Activated naive CD8-positive, alpha-beta T cell treated with anti-CD3 and anti-CD28 coated beads, Interleukin-2, amount 10 ng/mL, durations not matched to agents 7 days and 5 days (primary cell): Measurements from ENCODE around the gene CTXN1. TPM values are rescaled to one million over a fixed set of nuclear protein-coding genes. Genes with fewer than 3 reads are reported as not detected.

Experiments used
- ATAC-seq: fragments of 150-1000 bp; cut with Tn5 transposase; one replicate; pipeline ENCODE4 v1.10.0; 2021; ENCODE audit warnings: low read depth, moderate library complexity
- POLR2A ChIA-PET: fragments of 350-600 bp; sonication (Branson Sonifier 250); formaldehyde crosslinking; loops from one replicate; lab custom pipeline; 2021; ENCODE audit warnings: antibody characterized with exemption; lab: Charles Lee
- DNase-seq: peaks from one replicate; pipeline ENCODE4 v3.0.0; 2021
- H3K27ac Mint-ChIP-seq: one replicate; pipeline ENCODE4 v1.8.0; 2022; ENCODE audit warnings: mild to moderate bottlenecking, mixed read lengths
- H3K27me3 Mint-ChIP-seq: one replicate; pipeline ENCODE4 v1.8.0; 2022; ENCODE audit warnings: mild to moderate bottlenecking, moderate library complexity, mixed read lengths
- H3K36me3 Mint-ChIP-seq: one replicate; pipeline ENCODE4 v1.8.0; 2021; ENCODE audit warnings: mild to moderate bottlenecking, mixed read lengths
- H3K4me1 Mint-ChIP-seq: one replicate; pipeline ENCODE4 v1.8.0; 2021; ENCODE audit warnings: mixed read lengths
- H3K4me3 Mint-ChIP-seq: one replicate; pipeline ENCODE4 v1.8.0; 2022; ENCODE audit warnings: mild to moderate bottlenecking, moderate library complexity, mixed read lengths
- H3K9me3 Mint-ChIP-seq: one replicate; pipeline ENCODE4 v1.8.0; 2021; ENCODE audit warnings: mixed read lengths
- total RNA-seq, 2 experiments: library from RNA; stranded (reverse); gene quantifications; one replicate each; pipeline ENCODE4 v1.2.3, GENCODE V29; 2021

Gene CTXN1
- total RNA-seq, 2 experiments from 2014 or later = not detected

DNA sequence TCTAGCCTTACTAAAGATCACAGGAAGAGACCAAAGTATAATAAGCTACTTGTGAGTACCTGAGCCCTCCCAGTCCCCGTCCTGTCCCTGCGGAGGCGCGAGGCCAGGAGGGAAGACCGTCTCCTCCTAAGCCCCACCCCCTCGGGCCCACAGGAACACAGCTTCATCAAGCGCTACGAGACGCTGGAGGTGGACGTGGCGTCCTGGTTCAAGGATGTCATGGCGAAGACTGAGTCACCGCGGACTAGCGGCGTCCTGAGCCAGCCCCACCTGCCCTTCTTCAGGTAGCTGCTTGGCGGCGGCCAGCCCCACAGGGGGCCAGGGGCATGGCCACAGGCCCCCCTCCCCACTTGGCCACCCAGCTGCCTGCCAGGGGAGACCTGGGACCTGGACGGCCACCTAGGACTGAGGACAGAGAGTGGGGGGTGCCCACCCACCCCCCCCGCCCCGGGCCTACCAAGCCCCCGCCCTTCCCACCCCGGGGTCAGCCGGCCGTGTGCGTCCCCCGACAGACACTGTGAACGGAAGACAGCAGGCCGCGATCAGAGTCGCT is 13.7 kb downstream of the CTXN1 start:
- POLR2A ChIA-PET = interaction anchor here (1.8 kb wide), 1 partner anchor 9 kb away, joined by 5 read pairs; the partner anchor contains the start of gene MAP2K7
- peaks cover 4% of the 10 kb centered on the region for H3K4me1 Mint-ChIP-seq
- H3K36me3 Mint-ChIP-seq = peaks cover 8% of the 10 kb centered on the region
- H3K27me3 Mint-ChIP-seq = peaks cover 20% of the 10 kb centered on the region
- no peaks in the 10 kb centered on the region for H3K9me3 Mint-ChIP-seq
- DNase-seq = no peak
- no peak for ATAC-seq
- no peak overlapping the region for H3K27ac Mint-ChIP-seq
- H3K4me3 Mint-ChIP-seq = no peak overlapping the region

DNA sequence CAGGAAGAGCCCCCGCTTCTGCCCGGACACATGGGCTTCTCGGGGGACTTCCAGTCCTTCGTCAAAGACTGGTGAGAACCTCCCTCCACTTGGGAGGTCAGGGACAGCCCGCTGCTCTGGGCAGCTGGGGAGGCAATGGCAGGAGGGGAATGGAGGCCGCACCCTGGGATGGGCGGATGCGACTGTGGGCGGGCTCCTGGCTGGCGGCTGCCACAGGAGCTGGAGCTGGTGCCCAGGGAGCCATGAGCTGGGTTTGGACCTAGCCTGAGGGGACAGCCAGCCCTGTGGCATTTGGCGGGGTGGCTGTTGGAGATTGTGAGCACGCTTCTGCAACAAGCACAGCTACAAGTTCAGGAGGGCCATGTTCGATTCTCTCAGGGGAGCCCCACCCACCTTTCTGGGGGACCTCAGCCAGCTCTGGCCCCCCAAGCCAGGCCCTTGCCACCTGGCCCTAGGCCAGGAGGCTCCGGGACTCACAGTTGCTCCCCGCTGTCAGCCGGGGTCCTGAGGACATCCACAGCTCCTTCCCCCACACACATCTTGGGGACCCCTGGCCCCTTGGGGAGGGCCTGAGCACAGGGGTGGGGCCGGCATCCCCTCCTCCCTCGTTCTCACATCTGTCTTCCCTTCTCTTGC is 14.3 kb downstream of the CTXN1 start:
- POLR2A ChIA-PET = interaction anchor here (1.8 kb wide), 1 partner anchor 8 kb away, joined by 5 read pairs; the partner anchor contains the start of gene MAP2K7
- DNase-seq (no peak), ATAC-seq (no peak)
- Mint-ChIP-seq H3K36me3 (peaks cover 8% of the 10 kb centered on the region), H3K27me3 (peaks cover 16% of the 10 kb centered on the region), H3K27ac (no peak overlapping the region), H3K9me3 (no peaks in the 10 kb centered on the region), H3K4me1 (peaks cover 4% of the 10 kb centered on the region), H3K4me3 (no peak overlapping the region)

DNA sequence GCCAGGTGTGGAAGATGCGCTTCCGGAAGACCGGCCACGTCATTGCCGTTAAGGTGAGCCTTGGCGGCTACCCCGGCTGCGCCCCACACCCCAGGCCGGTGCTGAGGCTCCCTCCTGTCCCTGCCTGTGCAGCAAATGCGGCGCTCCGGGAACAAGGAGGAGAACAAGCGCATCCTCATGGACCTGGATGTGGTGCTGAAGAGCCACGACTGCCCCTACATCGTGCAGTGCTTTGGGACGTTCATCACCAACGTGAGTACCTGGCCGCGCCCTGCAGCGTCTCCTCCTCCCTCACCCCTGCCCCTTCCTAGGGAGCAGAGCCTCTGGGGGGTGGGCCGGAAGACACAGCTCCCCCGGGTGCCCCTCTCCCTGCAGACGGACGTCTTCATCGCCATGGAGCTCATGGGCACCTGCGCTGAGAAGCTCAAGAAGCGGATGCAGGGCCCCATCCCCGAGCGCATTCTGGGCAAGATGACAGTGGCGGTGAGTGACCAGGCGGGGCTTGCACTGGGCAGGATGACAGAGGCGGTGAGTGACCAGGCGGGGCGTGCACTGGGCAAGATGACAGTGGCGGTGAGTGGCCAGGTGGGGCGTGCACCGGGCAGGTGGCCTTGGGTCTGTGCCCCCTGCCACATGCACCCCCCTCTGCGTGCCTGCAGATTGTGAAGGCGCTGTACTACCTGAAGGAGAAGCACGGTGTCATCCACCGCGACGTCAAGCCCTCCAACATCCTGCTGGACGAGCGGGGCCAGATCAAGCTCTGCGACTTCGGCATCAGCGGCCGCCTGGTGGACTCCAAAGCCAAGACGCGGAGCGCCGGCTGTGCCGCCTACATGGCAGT is 15.4 kb downstream of the CTXN1 start:
- H3K4me1 Mint-ChIP-seq = peaks cover 5% of the 10 kb centered on the region
- peaks cover 9% of the 10 kb centered on the region for H3K36me3 Mint-ChIP-seq
- H3K9me3 Mint-ChIP-seq = no peaks in the 10 kb centered on the region
- peaks cover 10% of the 10 kb centered on the region for H3K27me3 Mint-ChIP-seq
- ATAC-seq = no peak
- no peak overlapping the region for H3K27ac Mint-ChIP-seq
- no peak overlapping the region for H3K4me3 Mint-ChIP-seq
- POLR2A ChIA-PET = interaction anchor here (1.3 to 1.5 kb wide), 2 partner anchors 9 to 10 kb away, joined by 3 to 4 read pairs; partner anchors contain the start of gene SNAPC2
- no peak for DNase-seq

DNA sequence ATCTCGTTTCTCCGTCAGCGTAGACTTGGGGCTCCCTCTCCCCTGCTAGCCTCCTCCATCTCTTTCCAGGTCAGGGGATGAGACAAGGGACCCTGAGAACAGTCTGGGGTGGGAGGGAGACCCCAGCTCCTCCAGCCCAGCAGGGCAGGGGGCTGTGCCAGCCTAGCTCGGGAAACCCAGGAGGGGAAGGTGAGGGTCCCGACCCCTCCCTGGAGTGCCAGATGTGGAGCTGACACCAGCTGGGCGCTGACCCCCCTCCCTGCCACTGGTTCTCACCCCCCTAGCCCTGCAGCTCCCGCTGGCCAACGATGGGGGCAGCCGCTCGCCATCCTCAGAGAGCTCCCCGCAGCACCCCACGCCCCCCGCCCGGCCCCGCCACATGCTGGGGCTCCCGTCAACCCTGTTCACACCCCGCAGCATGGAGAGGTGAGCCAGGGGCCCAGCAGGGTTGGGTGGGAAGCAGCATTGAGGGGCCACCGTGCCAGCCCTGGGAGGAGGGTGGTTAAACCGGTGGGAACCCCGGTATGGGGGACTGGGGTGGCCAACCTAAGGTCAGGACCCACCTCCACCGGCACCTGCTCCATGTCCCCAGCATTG is 16.4 kb downstream of the CTXN1 start:
- H3K9me3 Mint-ChIP-seq = no peaks in the 10 kb centered on the region
- ATAC-seq (no peak), DNase-seq (no peak)
- H3K36me3 Mint-ChIP-seq = peaks cover 10% of the 10 kb centered on the region
- H3K27me3 Mint-ChIP-seq = peaks cover under 1% of the 10 kb centered on the region
- POLR2A ChIA-PET = interaction anchor here (1.3 to 1.5 kb wide), 2 partner anchors 10 to 11 kb away, joined by 3 to 4 read pairs; partner anchors contain the start of gene SNAPC2
- peaks cover 9% of the 10 kb centered on the region for H3K4me1 Mint-ChIP-seq
- H3K27ac Mint-ChIP-seq = no peak overlapping the region
- no peak overlapping the region for H3K4me3 Mint-ChIP-seq

DNA sequence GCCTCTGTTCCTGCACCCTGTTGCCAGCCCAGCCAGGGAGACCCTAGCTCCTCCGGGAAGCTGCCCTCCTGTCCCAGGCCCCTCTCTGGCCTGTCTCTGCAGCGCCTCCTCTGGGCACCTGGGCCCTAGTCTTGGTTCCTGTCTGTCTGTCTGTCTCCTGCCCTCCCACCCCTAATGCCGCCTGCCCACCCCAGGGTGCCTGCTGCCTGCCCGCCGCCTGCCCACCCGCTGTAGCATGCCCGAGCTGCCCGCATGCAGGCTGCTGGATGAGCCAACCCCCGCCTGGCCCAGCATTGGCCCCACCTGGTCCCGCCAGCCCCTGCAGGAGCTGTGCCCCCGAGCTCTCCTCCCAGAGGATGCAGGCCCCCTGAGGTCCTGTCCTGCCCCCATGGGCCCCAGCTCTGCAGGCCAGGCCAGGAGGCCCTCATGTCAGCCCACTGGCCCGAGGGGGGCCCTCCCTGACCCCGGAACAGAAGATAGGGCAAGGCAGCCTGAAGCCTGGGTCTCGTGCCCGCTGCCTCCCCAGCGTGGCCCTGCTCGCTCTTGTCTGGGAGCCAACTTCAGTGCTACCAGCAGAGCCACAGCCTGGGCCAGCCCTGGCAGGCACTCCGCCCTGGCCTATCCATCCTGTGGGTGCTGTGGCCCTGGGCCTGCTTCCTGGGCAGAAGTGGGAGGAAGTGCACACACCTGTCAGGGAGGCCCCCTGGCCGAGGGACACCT is 17.0 kb downstream of the CTXN1 start:
- H3K27me3 Mint-ChIP-seq = no peaks in the 10 kb centered on the region
- DNase-seq = no peak
- peaks cover 10% of the 10 kb centered on the region for H3K36me3 Mint-ChIP-seq
- H3K9me3 Mint-ChIP-seq = no peaks in the 10 kb centered on the region
- no peak for ATAC-seq
- H3K4me1 Mint-ChIP-seq = peaks cover 11% of the 10 kb centered on the region
- POLR2A ChIA-PET = interaction anchor here (1.3 to 1.5 kb wide), 2 partner anchors 11 to 12 kb away, joined by 3 to 4 read pairs; partner anchors contain the start of gene SNAPC2
- no peak overlapping the region for H3K27ac Mint-ChIP-seq
- H3K4me3 Mint-ChIP-seq = no peak overlapping the region

DNA sequence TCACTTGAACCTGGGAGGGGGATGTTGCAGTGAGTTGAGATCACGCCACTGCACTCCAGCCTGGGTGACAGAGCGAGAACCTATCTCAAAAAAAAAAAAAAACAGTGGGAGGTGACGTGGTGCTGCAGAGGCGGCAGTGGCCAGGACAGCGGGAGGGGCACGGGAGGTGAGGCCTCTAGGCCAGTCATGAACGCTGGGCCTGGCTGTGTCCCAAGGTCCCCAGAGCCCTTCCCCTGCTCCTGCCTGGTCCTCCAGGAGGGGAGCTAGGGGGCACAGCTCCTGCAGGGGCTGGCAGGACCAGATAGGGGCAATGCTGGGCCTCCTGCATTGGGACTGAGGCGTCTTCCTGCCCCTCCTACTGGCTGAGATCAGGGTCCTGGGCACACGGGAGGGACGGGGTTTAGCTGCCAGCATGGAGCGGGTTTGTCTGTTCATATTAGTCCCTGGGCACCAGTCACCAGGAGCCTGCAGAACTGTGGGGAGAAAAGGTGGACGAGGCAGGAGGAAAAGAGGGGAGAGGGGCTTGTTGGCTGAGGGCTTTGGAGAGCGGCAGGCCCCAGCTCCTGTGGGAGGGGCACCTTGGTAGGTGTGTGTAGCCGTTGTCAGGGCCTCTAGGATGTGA is 17.7 kb downstream of the CTXN1 start:
- H3K9me3 Mint-ChIP-seq = no peaks in the 10 kb centered on the region
- ATAC-seq = no peak
- POLR2A ChIA-PET = no interaction called here
- H3K27me3 Mint-ChIP-seq = no peaks in the 10 kb centered on the region
- DNase-seq = no peak
- peaks cover 11% of the 10 kb centered on the region for H3K4me1 Mint-ChIP-seq
- no peak overlapping the region for H3K27ac Mint-ChIP-seq
- no peak overlapping the region for H3K4me3 Mint-ChIP-seq
- peaks cover 10% of the 10 kb centered on the region for H3K36me3 Mint-ChIP-seq

DNA sequence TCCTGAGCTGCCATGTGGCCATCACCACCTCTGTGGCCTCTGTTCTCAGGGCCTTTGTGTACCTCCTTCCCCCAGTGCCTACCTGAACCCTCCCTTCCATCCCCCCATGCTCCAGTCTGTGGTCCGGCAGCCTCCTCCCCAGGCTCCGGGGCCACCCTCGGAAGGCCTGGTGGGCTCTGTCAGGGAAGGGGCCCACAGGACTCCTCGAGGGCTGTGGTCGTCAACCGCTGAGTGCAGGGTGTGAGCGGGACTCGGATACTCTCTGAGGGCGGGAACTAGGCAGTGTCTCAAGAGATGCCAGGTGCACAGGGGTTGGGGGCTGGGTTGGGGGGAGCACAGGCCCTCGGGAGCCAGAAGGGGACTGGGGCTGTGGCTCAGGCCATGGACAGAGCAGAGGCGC is 18.4 kb downstream of the CTXN1 start:
- no peak overlapping the region for H3K4me3 Mint-ChIP-seq
- no peaks in the 10 kb centered on the region for H3K9me3 Mint-ChIP-seq
- no peaks in the 10 kb centered on the region for H3K27me3 Mint-ChIP-seq
- H3K4me1 Mint-ChIP-seq = peaks cover 13% of the 10 kb centered on the region
- ATAC-seq (no peak), DNase-seq (no peak)
- H3K36me3 Mint-ChIP-seq = peaks cover 7% of the 10 kb centered on the region
- POLR2A ChIA-PET = no interaction called here
- no peak overlapping the region for H3K27ac Mint-ChIP-seq

DNA sequence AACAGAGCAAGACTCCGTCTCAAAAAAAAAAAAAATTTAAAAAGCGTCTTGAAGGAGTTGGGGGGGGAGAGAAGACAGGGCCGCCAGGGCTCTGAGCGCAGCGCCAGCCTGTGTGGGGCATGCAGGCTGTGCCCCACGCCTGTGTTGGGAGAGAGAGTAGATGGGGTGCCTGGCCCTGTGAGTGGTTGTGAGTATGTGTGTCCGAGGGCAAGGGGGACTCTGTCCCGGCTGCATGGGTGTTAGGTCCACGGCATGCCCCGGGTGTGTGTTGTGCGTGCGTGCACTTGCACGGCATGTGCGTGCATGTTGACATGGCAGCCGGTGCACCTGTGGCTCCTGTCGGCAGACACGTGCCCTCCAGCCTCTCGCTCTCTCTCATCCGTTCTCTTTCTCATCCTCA is 18.8 kb downstream of the CTXN1 start:
- Mint-ChIP-seq H3K36me3 (peaks cover 7% of the 10 kb centered on the region), H3K9me3 (no peaks in the 10 kb centered on the region), H3K4me3 (no peak overlapping the region), H3K27me3 (no peaks in the 10 kb centered on the region), H3K27ac (no peak overlapping the region), H3K4me1 (peaks cover 15% of the 10 kb centered on the region)
- no peak for ATAC-seq
- POLR2A ChIA-PET = no interaction called here
- DNase-seq = no peak

DNA sequence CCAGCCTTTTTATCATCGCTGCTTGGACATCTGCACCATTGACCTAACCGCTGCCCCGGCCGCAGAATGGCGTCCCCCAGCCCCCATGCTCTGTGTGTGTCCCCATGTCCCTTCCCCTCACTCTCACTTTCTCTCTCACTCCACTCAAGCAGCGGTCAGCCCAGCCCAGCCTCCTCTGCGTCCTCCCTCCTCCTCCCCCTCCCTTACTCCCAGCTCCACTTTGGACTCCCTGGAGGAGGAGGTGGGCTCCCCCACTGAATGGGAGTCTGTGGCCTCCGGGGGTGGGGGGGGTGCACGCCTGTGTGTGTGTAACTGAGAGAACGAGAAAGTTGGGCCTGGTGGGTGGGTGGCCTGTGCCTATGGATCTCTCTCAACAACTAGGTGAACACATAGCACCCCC is 20.1 kb downstream of the CTXN1 start:
- DNase-seq = no peak
- POLR2A ChIA-PET = no interaction called here
- Mint-ChIP-seq H3K27me3 (no peaks in the 10 kb centered on the region), H3K9me3 (no peaks in the 10 kb centered on the region), H3K4me3 (peak overlapping the region; percentile 58), H3K27ac (peak overlapping the region; percentile 79), H3K36me3 (peaks cover 5% of the 10 kb centered on the region), H3K4me1 (peaks cover 15% of the 10 kb centered on the region)
- ATAC-seq = no peak

DNA sequence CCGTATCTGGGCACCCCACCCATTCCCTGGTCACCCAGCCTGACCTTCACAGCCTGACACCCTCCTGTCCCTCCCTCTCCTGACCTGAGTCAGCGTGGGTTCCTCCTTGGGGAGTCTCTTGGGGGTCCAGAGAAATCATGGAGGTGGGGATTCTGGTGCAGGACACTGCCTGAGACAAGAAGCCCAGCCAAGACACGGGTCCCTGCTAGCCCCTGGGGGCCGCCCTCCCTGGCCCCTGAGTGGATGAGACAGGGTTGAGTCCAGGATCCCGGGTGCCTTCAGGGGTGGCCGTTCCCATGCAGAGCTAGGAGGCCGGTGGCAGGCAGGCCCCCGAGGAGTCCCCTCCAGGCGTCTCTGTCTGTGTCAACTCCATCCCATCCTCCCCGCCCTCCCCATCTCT is 20.7 kb downstream of the CTXN1 start:
- Mint-ChIP-seq H3K4me1 (peaks cover 15% of the 10 kb centered on the region), H3K27ac (peak overlapping the region; percentile 92), H3K4me3 (peak overlapping the region; percentile 87), H3K9me3 (no peaks in the 10 kb centered on the region), H3K36me3 (peaks cover 2% of the 10 kb centered on the region), H3K27me3 (no peaks in the 10 kb centered on the region)
- ATAC-seq (no peak), DNase-seq (no peak)
- POLR2A ChIA-PET = no interaction called here

DNA sequence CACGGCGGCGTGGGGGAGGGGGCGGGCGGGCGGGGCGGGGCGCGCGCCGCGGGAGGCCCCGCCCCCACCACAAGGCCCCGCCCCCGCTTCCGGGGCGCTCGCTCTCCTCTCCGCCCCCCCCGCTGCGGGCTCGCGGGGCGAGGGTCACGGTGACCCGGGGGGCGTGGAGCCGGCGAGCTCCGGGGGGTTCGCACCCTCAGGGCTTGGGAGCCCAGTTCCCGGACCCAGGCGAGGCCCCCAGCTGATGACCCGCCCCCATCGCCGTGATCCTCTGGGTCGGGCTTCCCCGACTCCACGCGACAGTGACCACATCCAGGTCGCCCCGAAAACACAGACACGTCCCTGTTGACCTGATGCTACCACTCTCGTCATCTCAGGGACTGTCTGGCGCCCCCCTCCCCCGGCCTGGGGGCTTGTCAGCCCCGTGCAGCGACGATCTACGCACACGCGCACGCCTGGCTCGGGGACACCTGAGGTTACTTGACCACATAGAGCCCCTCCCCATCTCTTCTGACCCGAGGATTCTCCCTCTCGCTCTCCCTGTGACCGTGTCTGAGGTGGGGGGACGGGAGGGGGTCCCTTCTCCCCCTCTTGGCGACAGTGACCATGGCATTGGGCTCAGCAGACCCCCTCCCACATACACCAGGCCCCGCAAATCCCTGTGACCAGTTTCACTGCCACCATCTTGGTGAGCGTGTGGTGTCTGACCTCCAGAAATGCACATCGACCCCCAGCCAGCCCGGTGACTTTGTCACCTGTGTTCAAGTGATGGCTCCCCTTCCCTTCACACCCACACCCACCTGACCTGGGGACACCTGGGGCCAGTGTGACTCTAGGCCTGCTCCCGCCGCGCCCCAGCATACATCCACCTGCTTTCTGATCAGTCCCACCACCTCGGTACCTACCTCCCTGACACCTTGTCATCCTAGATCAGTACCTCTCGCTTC is 21.6 kb downstream of the CTXN1 start:
- peaks cover 15% of the 10 kb centered on the region for H3K4me1 Mint-ChIP-seq
- no peaks in the 10 kb centered on the region for H3K9me3 Mint-ChIP-seq
- no peaks in the 10 kb centered on the region for H3K27me3 Mint-ChIP-seq
- peak overlapping the region; percentile 87 for H3K4me3 Mint-ChIP-seq
- H3K36me3 Mint-ChIP-seq = peaks cover 2% of the 10 kb centered on the region
- H3K27ac Mint-ChIP-seq = peak overlapping the region; percentile 92
- DNase-seq (no peak), ATAC-seq (peak; percentile 40)
- POLR2A ChIA-PET = interaction anchor here (0.9 to 1.6 kb wide), 11 partner anchors 8 to 363 kb away, joined by 3 to 22 read pairs (median 3); partner anchors contain the start of gene SNAPC2
